HG03108 (cell line): Measurements from ENCODE around the gene STXBP6.

Experiments
- ATAC-seq: cut with Tn5 transposase; IDR thresholded peaks from one replicate; pipeline ENCODE4 v1.9.1; 2021; ENCODE audit warnings: moderate library complexity; ENCODE audit not compliant: unreplicated experiment

Gene STXBP6

DNA sequence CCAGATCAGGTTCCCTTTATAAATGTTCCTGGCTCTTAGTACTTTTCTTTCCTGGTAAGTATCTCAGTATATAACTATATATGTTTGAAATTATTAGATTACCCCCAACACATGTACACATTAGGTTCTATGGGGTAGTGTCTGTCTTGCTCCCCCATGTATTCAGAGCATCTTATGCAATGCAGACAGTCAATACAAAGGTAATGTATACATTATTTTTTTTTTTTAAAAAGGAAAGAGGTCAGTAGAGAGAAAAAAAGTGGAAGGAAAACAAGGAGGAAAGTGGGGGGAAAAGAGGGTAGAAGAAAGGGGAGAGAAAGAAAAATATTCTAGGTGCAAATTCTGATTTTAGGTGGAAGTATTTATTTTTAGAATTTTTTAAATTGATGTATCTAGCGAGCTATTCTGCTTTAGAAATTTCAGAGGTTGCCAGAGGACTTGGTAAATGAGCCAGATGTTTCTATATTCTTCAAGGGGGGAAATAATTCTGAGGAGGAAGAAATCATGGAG, 157.9 kb downstream of the STXBP6 start:
- no peak for ATAC-seq

DNA sequence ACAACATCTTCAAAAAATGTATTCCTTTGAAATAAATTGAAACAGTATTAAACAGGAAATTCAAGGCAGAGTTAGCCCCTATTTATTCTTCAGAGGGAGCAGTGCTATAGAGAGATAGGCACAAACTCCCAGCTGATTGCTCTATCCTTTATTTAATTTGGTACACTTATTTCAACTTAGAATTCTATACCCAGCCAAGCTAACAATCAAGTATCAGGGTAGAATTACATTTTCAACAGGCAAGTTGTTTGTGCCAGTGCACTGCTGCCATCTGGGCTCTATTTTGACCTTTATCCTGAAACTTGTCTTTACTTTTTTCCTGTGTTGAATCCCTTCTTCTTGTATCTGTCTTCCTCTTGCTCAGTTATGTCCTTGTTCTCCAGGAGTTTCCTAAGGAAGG, 159.2 kb downstream of the STXBP6 start:
- no peak for ATAC-seq

- no peak for ATAC-seq
Measured at GRCh38 chr14:24889843-24890242, 160.1 kb downstream of the STXBP6 start.

DNA sequence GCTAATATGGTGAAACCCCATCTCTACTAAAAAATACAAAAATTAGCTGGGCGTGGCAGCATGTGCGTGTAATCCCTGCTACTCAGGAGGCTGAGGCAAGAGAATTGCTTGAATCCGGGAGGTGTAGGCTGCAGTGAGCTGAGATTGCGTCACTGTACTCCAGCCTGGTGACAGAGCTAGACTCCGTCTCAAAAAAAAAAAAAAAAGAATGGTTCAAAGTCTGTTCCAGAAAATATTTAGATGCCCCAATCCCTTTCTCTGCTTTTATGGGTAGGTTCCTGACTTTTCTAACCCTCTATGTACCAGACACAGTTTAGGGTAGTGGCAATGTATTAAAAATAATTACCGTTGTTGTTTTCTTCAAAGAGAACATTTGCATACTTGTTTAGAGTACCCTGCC, 161.4 kb downstream of the STXBP6 start:
- no peak for ATAC-seq

GRCh38 chr14:24887623-24888304, 162.2 kb downstream of the STXBP6 start:
- ATAC-seq, result no peak

DNA sequence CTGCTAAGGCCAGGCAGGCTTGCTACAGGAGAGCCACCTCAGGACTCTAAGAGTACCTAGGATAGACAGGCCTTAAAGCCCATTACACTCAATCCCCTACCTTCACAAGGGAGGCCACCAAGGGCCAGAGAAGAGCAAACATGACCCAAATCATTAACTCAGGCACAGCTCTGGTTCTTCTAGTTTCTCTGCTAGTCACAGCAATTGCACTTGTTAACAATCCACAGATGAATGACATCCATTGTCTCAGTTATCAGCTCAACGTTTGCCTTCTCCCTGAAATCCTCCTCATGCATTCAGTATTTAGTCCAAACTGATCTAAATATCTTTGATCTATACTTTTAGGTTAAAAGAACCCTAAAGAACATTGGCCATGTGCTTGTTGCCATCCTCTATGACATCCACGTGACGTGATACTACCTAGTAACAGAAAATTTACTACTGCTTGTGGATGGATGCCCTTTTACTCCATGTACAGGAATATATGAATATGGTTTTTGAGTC, 164.5 kb downstream of the STXBP6 start:
- no peak for ATAC-seq

GRCh38 chr14:24883576-24883975, 166.4 kb downstream of the STXBP6 start:
- no peak for ATAC-seq

- ATAC-seq, result no peak
Measured at GRCh38 chr14:24881116-24881893, 168.6 kb downstream of the STXBP6 start.

DNA sequence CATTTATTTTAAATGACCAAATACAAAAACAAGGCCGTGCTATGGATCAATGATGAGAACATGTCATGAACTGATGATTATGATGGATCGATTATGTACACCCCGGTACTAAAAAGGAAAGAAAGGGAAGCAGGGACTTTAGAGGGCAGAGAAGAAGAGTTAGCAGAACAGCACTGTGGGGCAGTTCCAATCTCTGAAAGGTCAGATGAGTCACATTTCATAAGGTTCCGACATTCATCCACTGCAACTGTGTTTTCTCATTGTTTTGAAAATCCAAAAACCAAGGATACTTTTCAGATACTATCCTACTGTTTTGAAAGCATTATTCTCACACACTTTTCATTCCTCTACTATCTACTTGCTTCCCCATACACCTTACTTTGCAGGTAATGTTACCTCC, 169.3 kb downstream of the STXBP6 start:
- no peak for ATAC-seq

DNA sequence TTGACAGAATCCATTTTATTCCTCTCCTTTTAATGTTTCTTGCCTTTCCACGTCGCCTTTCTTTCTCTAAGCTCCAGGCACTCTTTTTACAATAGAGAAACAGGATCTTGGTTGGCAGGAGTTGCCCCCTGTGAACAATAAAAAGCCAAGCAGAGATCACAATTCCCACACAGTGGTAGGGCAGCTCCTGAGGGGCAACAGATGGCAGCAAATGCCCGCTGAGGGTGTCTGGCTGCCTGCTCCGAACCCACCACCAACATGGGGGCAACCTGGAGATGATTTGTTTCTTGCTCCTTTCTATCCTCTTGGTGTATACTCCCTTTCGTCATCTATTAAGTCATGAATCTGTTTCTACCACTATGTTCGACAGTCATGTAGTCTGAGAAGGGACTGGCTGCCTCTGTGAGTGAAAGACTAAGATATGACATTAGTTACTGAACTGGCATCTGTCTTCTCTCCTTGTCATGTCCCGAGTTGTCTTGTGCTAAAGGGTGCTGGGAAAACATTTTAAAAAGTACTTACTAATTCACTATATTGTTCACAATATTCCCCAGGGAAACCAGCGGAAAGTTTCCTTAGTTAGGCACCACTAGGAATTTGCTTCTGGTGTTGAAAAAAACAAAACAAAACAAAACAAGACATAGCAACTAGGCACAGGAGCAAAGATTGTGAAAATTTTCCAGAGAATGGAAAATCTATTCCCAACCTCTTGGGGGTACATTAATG, 170.1 kb downstream of the STXBP6 start:
- ATAC-seq, result no peak

GRCh38 chr14:24876996-24877395, 173.0 kb downstream of the STXBP6 start:
- ATAC-seq, result no peak

DNA sequence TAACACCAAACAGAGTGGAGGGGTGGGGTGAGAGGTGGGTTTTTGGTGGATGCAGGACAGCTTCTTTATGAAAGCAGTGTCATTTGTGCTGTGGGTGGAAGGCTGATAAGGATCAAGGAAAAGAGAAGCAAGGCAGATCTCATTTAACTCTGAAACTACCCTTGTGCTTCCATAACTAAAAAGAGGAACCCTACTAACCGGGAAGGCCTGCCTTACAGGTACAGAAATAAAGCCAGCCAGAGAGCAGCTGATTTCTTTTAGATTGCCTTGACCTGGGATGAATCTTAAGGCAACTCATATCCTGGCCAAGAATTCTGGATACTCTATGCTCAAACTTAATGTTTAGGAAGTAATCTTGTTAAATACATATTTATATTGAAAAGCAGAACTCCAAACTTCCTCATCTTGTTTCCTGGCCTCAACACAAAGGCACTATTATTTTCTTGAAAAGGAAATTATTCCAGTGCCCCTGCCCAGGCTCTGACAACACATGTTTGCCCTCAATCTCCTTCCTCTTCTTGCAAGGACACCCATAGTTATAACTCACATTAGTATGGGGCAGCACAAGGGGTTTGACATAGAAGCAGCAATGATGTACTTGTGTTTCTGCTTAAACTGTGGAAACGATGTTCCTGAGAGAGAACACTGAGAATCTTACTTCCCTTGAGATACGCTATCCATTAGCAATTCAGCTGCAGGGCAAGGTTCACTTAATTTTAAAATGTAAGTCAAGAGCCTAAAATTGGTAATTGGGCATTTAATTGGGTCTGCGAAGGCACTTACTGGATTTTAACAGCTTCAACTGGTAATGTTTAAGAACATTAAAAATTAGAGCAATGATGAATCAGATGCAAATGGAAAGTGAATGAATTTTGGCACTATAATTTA, 173.7 kb downstream of the STXBP6 start:
- ATAC-seq, result no peak

DNA sequence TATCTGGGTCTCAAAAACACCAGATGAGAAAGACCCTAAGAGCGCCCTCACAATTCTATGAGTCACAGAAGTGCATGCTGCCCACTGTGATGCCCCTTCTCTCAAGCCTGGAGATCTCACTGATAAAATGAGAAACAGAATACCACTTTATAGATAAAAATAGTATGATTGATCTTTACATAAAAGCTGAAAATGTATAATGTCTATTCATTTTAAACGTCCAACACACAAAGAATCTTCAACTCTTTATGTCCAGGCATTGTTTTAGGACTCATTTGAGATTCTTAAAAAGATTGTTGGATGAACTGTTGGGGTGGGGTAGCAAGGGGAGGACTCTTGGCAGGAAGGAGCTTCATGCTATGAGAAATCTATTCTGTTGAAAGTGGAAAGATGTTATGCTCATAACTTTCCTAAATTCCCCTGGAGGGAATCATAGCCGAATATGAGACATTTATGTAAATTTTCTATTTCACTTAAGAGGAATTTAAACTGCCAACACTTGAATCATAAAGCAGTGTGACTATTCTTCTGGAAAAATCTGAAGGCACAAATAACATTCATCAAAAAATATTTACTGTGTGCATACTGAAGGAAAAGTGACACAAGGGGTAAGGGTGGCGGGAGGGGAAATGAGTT, 174.6 kb downstream of the STXBP6 start:
- ATAC-seq, result no peak

- ATAC-seq, result no peak
Measured at GRCh38 chr14:24874514-24875202, 175.3 kb downstream of the STXBP6 start.

DNA sequence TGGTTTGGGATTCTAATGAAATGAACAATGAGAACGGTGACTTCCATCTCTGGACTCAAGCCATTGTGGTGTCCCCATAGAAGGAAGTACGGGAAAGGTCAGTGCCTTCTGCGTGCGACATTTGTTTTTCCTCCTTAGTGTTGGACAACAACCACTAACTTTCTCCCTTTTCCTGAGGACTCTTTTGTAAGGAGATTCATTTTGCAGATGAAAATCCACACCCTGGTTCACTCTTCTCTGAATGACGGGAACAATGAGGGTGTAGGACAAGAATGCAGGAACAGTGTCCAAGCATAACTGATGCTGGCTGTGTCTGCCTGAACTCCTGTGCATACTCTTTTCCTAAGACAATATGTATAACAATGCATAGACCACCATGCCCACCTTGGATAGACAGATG, 176.4 kb downstream of the STXBP6 start:
- no peak for ATAC-seq

GRCh38 chr14:24870949-24871701, 178.8 kb downstream of the STXBP6 start:
- ATAC-seq, result no peak

GRCh38 chr14:24868389-24868788, 181.6 kb downstream of the STXBP6 start:
- ATAC-seq, result no peak

DNA sequence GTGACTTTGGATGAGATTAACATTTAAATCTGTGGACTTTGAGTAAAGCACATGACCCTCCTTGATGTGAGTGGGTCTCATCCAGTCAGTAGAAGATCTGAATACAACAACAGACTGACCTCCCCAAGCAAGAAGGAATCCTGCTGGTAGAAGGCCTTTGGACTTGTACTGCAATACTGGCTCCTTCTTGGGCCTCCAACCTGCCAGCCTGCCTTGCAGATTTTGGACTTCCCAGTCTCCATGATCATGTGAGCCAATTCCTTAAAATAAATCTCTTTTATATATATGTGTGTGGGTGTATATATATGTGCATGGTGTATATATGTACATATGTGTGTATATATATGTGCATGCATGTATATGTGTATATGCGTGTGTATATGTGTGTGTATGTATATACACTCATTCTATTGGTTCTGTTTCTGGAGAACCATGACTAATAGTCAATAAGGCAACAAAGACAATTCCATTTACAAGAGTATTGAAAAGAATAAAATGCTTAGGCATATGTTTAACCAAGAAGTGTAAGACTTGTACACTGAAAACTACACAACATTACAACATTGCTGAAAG, 183.8 kb downstream of the STXBP6 start:
- no peak for ATAC-seq
